ENCODE data around the gene PAPSS2.
"Not testable (repeated sequence)": the region's sequence is repeated elsewhere in the genome, so short reads cannot be mapped to it uniquely, and the experiment has no call there.

PAPSS2 gene

DNA sequence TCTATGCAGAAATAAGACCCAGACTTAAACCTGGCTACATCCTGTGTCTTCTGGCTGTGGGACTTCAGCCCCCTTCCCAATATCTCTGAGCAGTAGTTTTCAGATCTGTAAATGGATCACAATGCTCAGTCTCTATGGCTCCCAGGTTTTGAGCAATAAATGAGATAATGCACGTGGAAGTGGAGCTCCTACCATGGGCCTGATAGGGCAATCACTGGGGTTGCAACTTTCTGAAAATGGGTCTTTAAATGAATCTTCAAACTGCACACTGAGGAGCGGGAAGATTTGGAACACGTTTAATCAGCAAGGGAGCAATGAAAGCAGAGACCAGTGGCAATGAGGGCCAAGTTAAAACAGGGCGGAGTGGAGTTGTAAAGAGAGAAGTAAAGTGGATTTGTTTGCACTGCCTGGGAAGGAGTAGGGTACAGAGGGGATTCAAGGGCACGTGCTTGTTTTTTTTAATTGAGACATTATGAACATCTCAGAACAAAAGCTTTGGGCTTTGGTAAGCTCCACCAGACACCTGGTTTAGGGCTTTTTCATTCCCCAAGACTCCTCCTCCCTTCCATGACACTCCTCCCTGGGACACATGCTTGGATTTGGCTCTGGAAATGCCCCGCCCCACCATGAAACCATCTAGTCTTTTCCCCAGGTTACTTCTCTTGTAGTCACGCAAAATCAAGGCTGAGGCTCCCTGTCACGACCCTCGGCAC is 42.7 kb downstream of the PAPSS2 start:
- DNase-seq (ENCODE audit: extremely low read depth in 1 of 2, low read depth in 1 of 2): no peak

GRCh38 chr10:87702973-87703294 is 43.3 kb downstream of the PAPSS2 start:
- DNase-seq (ENCODE audit: extremely low read depth in 1 of 2, low read depth in 1 of 2): no peak

- no peak for DNase-seq (ENCODE audit: extremely low read depth in 1 of 2, low read depth in 1 of 2)
Observed at GRCh38 chr10:87703771-87704170, 44.1 kb downstream of the PAPSS2 start.

DNA sequence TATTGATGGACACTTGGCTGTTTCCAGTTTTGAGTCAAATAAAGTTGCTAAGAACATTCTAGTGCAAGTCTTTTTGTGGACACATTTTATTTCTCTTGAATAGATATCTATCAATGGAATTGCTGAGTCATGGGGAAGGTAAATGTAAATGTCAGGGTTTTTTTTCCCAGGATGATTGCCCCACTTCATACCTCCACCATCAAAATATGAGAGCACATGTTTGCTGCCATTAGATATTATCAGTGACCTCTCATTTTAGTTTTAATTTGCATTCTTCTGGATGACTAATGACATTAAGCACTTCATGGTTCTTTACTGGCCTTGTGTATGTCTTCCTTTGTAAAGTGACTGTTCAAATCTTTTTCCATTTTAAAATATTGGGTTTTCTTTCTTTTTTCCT is 45.7 kb downstream of the PAPSS2 start:
- no peak for DNase-seq (ENCODE audit: extremely low read depth in 1 of 2, low read depth in 1 of 2)

- no peak for DNase-seq (ENCODE audit: extremely low read depth in 1 of 2, low read depth in 1 of 2)
Observed at GRCh38 chr10:87706731-87707130, 47.1 kb downstream of the PAPSS2 start.

GRCh38 chr10:87707254-87707653 is 47.6 kb downstream of the PAPSS2 start:
- DNase-seq (ENCODE audit: extremely low read depth in 1 of 2, low read depth in 1 of 2): no peak

- DNase-seq (ENCODE audit: extremely low read depth in 1 of 2, low read depth in 1 of 2): no peak
Observed at GRCh38 chr10:87712913-87713616, 53.4 kb downstream of the PAPSS2 start.

- DNase-seq (ENCODE audit: extremely low read depth in 1 of 2, low read depth in 1 of 2): no peak
Observed at GRCh38 chr10:87713707-87714106, 54.0 kb downstream of the PAPSS2 start.

DNA sequence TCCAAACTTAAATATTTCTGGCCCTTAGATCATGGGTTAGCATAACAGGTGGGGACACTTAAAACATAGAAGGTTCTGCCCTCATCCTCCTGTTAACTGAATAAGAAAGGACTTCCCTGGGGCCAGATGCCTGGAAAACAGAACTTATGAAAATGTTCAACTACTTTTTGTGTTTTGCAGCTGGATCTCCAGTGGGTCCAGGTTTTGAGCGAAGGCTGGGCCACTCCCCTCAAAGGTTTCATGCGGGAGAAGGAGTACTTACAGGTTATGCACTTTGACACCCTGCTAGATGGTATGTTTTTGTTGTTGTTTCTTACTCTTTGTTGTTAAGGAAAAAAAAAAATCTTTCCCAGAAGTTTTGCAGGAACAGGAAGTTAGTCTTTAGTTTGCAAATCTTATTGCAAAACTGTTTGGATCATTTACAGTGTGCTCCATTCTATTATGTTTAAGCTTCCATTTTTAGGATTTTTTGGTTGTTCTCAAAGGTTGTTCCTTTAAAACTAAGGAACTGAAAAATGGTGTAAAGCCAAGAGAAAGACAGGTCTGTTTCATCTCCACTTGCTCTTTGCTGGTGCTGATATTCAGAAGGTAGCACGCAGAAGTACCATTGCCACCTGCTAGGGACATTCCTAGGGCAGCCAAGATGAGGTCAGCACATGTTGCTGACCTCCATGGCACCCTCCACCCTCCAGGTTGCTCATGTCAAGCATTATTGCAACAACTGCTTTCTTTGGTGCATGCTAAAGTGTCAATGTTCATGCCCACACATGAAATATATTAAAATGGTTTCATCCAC is 56.1 kb downstream of the PAPSS2 start:
- no peak for DNase-seq (ENCODE audit: extremely low read depth in 1 of 2, low read depth in 1 of 2)

- no peak for DNase-seq (ENCODE audit: extremely low read depth in 1 of 2, low read depth in 1 of 2)
Observed at GRCh38 chr10:87716348-87716670, 56.6 kb downstream of the PAPSS2 start.

DNA sequence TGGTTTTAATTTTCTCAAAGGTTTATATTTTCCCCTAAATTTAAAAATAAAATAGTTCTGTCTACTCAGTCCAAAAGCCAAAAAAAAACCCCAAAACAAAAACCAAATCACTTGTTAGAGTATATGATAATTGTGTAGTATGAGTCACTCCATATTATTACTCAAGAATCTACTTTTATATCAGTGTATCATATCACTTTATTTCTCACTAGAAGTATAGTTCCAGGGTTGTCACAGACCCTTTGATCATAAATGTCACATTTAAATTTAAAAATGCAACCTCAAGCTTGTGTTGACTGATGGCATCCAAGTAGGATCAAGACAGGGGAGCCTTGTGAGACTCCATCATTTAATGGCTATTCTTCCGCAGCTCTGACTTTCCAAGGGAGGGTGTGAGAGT is 61.0 kb downstream of the PAPSS2 start:
- DNase-seq (ENCODE audit: extremely low read depth in 1 of 2, low read depth in 1 of 2): no peak

- DNase-seq (ENCODE audit: extremely low read depth in 1 of 2, low read depth in 1 of 2): no peak
Observed at GRCh38 chr10:87721781-87722180, 62.1 kb downstream of the PAPSS2 start.

DNA sequence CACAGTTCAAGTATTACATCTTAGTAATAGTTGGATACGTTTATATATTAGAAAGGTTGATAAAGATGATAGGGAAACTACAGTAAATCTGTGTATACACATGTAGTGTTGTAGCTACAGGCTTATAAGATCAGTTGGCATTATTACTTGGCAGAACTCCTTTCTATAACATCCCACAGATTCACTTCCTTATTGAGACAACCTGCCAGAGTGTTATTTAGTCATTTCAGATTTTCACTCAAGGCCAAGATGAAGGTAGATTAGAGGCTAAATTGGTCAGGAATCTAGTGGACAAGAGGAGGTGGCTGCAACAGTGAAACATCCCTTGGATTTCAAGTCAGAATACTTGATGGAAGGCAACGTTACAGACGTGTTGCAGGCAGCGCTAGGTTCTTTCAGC is 63.0 kb downstream of the PAPSS2 start:
- DNase-seq (ENCODE audit: extremely low read depth in 1 of 2, low read depth in 1 of 2): no peak

GRCh38 chr10:87723500-87723899 is 63.8 kb downstream of the PAPSS2 start:
- DNase-seq (ENCODE audit: extremely low read depth in 1 of 2, low read depth in 1 of 2): no peak

DNA sequence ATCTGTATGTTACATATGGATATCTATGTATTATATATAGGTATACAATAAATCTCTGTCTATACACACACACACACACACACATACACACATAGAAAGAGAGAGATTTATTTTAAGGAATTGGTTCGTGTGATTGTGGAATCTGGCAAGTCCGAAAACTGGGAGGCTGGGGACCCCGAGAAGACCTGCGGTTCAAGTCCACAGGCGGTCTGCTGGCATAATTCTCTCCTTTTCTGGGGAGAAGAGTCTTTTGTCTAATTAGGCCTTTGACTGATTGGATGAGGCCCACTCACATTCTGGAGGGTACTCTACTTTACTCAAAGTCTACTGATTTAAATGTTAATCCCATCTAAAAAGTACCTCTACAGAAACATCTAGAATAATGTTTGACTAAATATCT is 65.1 kb downstream of the PAPSS2 start:
- no peak for DNase-seq (ENCODE audit: extremely low read depth in 1 of 2, low read depth in 1 of 2)

- DNase-seq (ENCODE audit: extremely low read depth in 1 of 2, low read depth in 1 of 2): no peak
Observed at GRCh38 chr10:87729940-87730339, 70.3 kb downstream of the PAPSS2 start.

GRCh38 chr10:87733081-87733480 is 73.4 kb downstream of the PAPSS2 start:
- no peak for DNase-seq (ENCODE audit: extremely low read depth in 1 of 2, low read depth in 1 of 2)

- no peak for DNase-seq (ENCODE audit: extremely low read depth in 1 of 2, low read depth in 1 of 2)
Observed at GRCh38 chr10:87734987-87735827, 75.5 kb downstream of the PAPSS2 start.

- not testable (repeated sequence) for DNase-seq (ENCODE audit: extremely low read depth in 1 of 2, low read depth in 1 of 2)
Observed at GRCh38 chr10:87738253-87738652, 78.6 kb downstream of the PAPSS2 start.

- no peak for DNase-seq (ENCODE audit: extremely low read depth in 1 of 2, low read depth in 1 of 2)
Observed at GRCh38 chr10:87739703-87740102, 80.0 kb downstream of the PAPSS2 start.

DNA sequence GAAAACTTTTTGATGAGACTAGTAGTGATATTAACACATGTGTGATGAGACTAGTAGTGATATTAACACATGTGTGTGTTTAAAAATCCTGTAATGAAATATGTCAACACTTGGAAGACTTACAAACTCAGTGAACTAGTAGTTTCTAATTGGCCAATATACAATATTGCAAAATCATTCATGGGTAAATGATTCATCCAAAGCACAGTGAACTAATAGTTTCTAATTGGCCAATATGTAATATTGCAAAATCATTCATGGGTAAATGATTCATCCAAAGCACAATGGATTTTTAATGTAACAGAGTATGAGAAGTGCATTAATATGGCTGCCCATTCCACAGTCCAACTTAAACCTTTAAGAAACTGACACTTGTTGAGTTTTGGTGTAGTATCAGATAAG is 80.6 kb downstream of the PAPSS2 start:
- DNase-seq (ENCODE audit: extremely low read depth in 1 of 2, low read depth in 1 of 2): no peak

Measured in activated CD8-positive, alpha-beta memory T cell treated with anti-CD3 and anti-CD28 coated beads for 1 hour (primary cell).